A673 (cell line): ENCODE measurements around the gene SCML2. TPM values are rescaled to one million over a fixed set of nuclear protein-coding genes. Genes with fewer than 3 reads are reported as not detected.

Source experiments
- BruUV-seq: library from RNA; stranded (reverse); fragments of 400-500 nt; replicated peaks from 2 replicates; lab custom pipeline; 2021; lab: Mats Ljungman, UMichigan
- CTCF ChIA-PET: fragments of 300-600 bp; sonication (Branson Sonifier 250); formaldehyde crosslinking; loops from one replicate; lab custom pipeline; 2022; ENCODE audit warnings: antibody characterized with exemption; lab: Charles Lee
- POLR2A ChIA-PET: fragments of 300-600 bp; sonication (Branson Sonifier 250); formaldehyde crosslinking; loops from one replicate; lab custom pipeline; 2022; ENCODE audit warnings: antibody characterized with exemption; ENCODE audit not compliant: low non-redundant PET; lab: Charles Lee
- DNase-seq: peaks from one replicate; pipeline ENCODE4 v3.0.0-alpha.2; 2015; ENCODE audit warnings: low spot score
- H3K27ac ChIP-seq: fragments of 200-600 bp; sonication (generic); 2 replicates; pipeline ENCODE4 v1.5.1; 2016; ENCODE audit warnings: mixed run types, low read depth, mild to moderate bottlenecking, mixed read lengths, antibody characterized with exemption, low read length; ENCODE audit not compliant: poor library complexity, severe bottlenecking
- H3K27me3 ChIP-seq: fragments of 200-600 bp; sonication (generic); replicated peaks from 2 replicates; pipeline ENCODE4 v1.6.1; 2017; ENCODE audit warnings: mixed run types, low read depth, mild to moderate bottlenecking, mixed read lengths, antibody characterized with exemption, low read length; ENCODE audit not compliant: insufficient read depth, poor library complexity
- H3K36me3 ChIP-seq: fragments of 200-600 bp; sonication (generic); 2 replicates; pipeline ENCODE4 v1.6.1; 2016; ENCODE audit warnings: mixed run types, mild to moderate bottlenecking, mixed read lengths, antibody characterized with exemption, low read length; ENCODE audit not compliant: insufficient read depth, poor library complexity, severe bottlenecking
- H3K4me1 ChIP-seq: fragments of 200-600 bp; sonication (generic); 2 replicates; pipeline ENCODE4 v1.6.1; 2017; ENCODE audit warnings: mixed run types, mild to moderate bottlenecking, mixed read lengths, antibody characterized with exemption, low read length; ENCODE audit not compliant: insufficient read depth, poor library complexity, severe bottlenecking
- H3K4me3 ChIP-seq: fragments of 200-600 bp; sonication (generic); 2 replicates; pipeline ENCODE4 v1.5.1; 2016; ENCODE audit warnings: low read depth, mixed run types, mild to moderate bottlenecking, mixed read lengths, low read length; ENCODE audit not compliant: poor library complexity, severe bottlenecking
- H3K9me3 ChIP-seq: fragments of 200-600 bp; sonication (generic); 2 replicates; pipeline ENCODE4 v1.6.1; 2016; ENCODE audit warnings: mixed run types, low read depth, mild to moderate bottlenecking, mixed read lengths, antibody characterized with exemption, low read length; ENCODE audit not compliant: poor library complexity, severe bottlenecking
- EZH2 ChIP-seq: fragments of 200-600 bp; sonication (generic); IDR thresholded peaks from 2 replicates; pipeline ENCODE4 v1.6.1; 2017; ENCODE audit warnings: borderline replicate concordance, low read depth, mild to moderate bottlenecking, mixed read lengths, antibody characterized with exemption, low read length; ENCODE audit not compliant: poor library complexity, severe bottlenecking
- intact Hi-C: fragments of 100-400 bp; cut with micrococcal nuclease; formaldehyde crosslinking; loops from one replicate; pipeline ENCODE4 v1.10.0; 2022; ENCODE audit not compliant: unreplicated experiment
- total RNA-seq: library from RNA; stranded (reverse); gene quantifications from 2 replicates; pipeline ENCODE4 v1.2.3, GENCODE V29; 2021
- TF ChIP-seq, protein P1 (sequence below): fragments of 300-800, 200-600 bp; sonication (generic); conservative IDR thresholded peaks from 2 replicates; pipeline ENCODE4 v1.5.1; 2017; ENCODE audit warnings: low read depth, mild to moderate bottlenecking, antibody characterized with exemption, low read length, moderate library complexity, mixed read lengths

The SCML2 gene
- total RNA-seq, 1 experiment from 2014 or later, result 13.9 TPM

DNA sequence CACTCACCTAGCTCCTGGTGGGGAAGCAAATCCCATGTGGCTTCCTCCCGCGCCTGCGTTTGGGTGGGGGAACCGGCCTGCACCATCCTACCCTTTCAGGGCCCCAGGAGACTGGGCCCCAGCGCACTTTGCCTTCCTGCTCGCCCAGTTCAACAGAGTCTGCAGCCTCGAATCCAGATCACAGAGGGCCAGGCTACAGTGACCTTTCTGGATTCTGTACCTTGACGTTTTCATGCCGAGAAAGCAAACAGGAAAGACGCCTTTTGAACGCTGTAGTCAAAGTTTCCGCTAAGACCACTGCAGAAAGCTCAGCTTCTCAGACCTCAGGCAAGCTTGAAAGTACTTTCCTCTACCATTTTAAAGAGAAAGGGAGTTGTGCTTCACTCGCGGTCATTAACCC lies 126.4 kb downstream of the SCML2 start:
- H3K4me3 ChIP-seq, result no peak overlapping the region
- DNase-seq, result no peak
- no peak for TF ChIP-seq EZH2
- TF ChIP-seq, protein P1, sequence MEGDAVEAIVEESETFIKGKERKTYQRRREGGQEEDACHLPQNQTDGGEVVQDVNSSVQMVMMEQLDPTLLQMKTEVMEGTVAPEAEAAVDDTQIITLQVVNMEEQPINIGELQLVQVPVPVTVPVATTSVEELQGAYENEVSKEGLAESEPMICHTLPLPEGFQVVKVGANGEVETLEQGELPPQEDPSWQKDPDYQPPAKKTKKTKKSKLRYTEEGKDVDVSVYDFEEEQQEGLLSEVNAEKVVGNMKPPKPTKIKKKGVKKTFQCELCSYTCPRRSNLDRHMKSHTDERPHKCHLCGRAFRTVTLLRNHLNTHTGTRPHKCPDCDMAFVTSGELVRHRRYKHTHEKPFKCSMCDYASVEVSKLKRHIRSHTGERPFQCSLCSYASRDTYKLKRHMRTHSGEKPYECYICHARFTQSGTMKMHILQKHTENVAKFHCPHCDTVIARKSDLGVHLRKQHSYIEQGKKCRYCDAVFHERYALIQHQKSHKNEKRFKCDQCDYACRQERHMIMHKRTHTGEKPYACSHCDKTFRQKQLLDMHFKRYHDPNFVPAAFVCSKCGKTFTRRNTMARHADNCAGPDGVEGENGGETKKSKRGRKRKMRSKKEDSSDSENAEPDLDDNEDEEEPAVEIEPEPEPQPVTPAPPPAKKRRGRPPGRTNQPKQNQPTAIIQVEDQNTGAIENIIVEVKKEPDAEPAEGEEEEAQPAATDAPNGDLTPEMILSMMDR, result no peak
- H3K27me3 ChIP-seq, result no peaks in the 10 kb centered on the region
- intact Hi-C loops, result no loop called here
- H3K27ac ChIP-seq, result no peak overlapping the region
- no peaks in the 10 kb centered on the region for H3K36me3 ChIP-seq
- CTCF ChIA-PET, result no interaction called here
- no peaks in the 10 kb centered on the region for H3K9me3 ChIP-seq
- POLR2A ChIA-PET, result interaction anchor here (0.6 kb wide), 1 partner anchor 59 kb away, joined by 4 read pairs; no protein-coding TSS in a partner anchor
- no peaks in the 10 kb centered on the region for H3K4me1 ChIP-seq
- BruUV-seq, result no TSS peak

DNA sequence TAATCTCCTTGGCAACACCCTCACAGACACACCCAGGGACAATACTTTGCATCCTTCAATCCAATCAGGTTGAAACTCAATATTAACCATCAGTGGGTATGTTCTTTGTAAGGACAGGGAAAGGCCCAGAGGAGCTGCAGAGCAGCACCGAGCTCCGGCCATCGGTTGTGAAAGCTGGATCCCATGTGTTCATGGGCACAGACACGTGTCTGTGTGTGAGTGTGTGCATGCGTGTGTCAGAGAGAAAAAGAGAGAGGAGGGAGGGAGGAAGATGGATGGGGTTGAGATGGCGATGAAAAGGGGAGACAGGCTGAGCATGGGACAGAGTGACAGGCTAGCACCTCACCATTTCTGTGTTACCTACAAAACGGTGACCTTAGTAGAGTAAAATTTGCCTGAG lies 127.0 kb downstream of the SCML2 start:
- Histone ChIP-seq H3K4me3 (no peak overlapping the region), H3K27ac (no peak overlapping the region), H3K36me3 (no peaks in the 10 kb centered on the region), H3K27me3 (no peaks in the 10 kb centered on the region), H3K9me3 (no peaks in the 10 kb centered on the region), H3K4me1 (no peaks in the 10 kb centered on the region)
- TF ChIP-seq, protein P1, result no peak
- TF ChIP-seq EZH2, result no peak
- POLR2A ChIA-PET, result no interaction called here
- no TSS peak for BruUV-seq
- CTCF ChIA-PET, result no interaction called here
- intact Hi-C loops, result no loop called here
- no peak for DNase-seq

DNA sequence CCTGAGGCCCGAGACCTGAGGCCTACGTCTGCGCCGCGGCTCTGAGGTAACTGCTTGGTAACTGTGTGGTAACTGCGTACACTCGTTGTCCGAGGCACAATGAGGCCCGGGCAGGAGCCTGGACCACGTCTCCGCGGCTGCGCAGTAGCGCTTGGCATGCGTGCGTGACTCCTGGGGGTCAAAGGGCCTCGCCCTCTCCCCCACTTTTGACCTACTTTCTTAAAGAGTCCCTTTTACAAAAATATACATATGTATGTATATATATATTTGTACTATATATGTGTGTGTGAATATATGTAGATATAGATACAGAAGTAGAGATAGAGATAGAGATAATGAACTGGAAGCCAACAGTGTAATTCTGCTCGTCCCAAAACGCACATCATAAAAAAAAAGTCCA lies 133.7 kb downstream of the SCML2 start, which contains the start of gene BEND2:
Gene BEND2, minus strand, starts transcription at position 101 of the 400 bp plus-strand sequence. CDS start 136 bp downstream, outside the sequence.
- DNase-seq, result no peak
- no peak for TF ChIP-seq EZH2
- TF ChIP-seq, protein P1, result no peak
- CTCF ChIA-PET, result no interaction called here
- no peaks in the 10 kb centered on the region for H3K27me3 ChIP-seq
- no peak within 1 kb of the TSS for H3K27ac ChIP-seq
- BruUV-seq, result no TSS peak
- H3K9me3 ChIP-seq, result no peaks in the 10 kb centered on the region
- no peak within 1 kb of the TSS for H3K4me3 ChIP-seq
- POLR2A ChIA-PET, result no interaction called here
- no peaks in the 10 kb centered on the region for H3K4me1 ChIP-seq
- no peaks in the 10 kb centered on the region for H3K36me3 ChIP-seq
- intact Hi-C loops, result no loop called here
